MM.1S (cell line): ENCODE data around the gene TFDP1.

ENCODE experiments used
- DNase-seq: peaks from one replicate; pipeline ENCODE4 v3.0.0-alpha.2; 2015
- H2AFZ ChIP-seq: fragments of 300-600 bp; sonication (generic); 2 replicates; pipeline ENCODE4 v1.6.0; 2016; ENCODE audit warnings: antibody characterized with exemption, low read length
- H3F3A ChIP-seq: fragments of 300-600 bp; sonication (generic); 2 replicates; pipeline ENCODE4 v1.6.1; 2016; ENCODE audit warnings: mild to moderate bottlenecking, antibody characterized with exemption, low read length, moderate library complexity, mixed read lengths; ENCODE audit not compliant: insufficient read depth
- H3K27ac ChIP-seq: fragments of 300-600 bp; sonication (generic); 2 replicates; pipeline ENCODE4 v1.5.1; 2016; ENCODE audit warnings: mild to moderate bottlenecking, low read length
- H3K27me3 ChIP-seq: fragments of 300-600 bp; sonication (generic); replicated peaks from 2 replicates; pipeline ENCODE4 v1.6.0; 2016; ENCODE audit warnings: low read length; ENCODE audit not compliant: insufficient read depth
- H3K36me3 ChIP-seq: fragments of 300-600 bp; sonication (generic); replicated peaks from 2 replicates; pipeline ENCODE4 v1.6.1; 2016; ENCODE audit warnings: mild to moderate bottlenecking, low read length, mixed read lengths; ENCODE audit not compliant: insufficient read depth
- H3K4me1 ChIP-seq: fragments of 300-600 bp; sonication (generic); 2 replicates; pipeline ENCODE4 v1.6.1; 2016; ENCODE audit warnings: low read length, mixed read lengths
- H3K4me2 ChIP-seq: fragments of 300-600 bp; sonication (generic); 2 replicates; pipeline ENCODE4 v1.6.0; 2016; ENCODE audit warnings: low read depth, low read length
- H3K4me3 ChIP-seq: fragments of 300-600 bp; sonication (generic); 2 replicates; pipeline ENCODE4 v1.5.1; 2016; ENCODE audit warnings: low read length, mixed read lengths
- H3K79me2 ChIP-seq: fragments of 300-600 bp; sonication (generic); 2 replicates; pipeline ENCODE4 v1.6.1; 2016; ENCODE audit warnings: mixed run types, low read length, mixed read lengths
- H3K9ac ChIP-seq: fragments of 300-600 bp; sonication (generic); 2 replicates; pipeline ENCODE4 v1.6.1; 2016; ENCODE audit warnings: low read length, mixed read lengths
- H3K9me2 ChIP-seq: fragments of 300-600 bp; sonication (generic); replicated peaks from 2 replicates; pipeline ENCODE4 v1.6.1; 2016; ENCODE audit warnings: mild to moderate bottlenecking, low read length, mixed read lengths; ENCODE audit not compliant: insufficient read depth
- H3K9me3 ChIP-seq: fragments of 300-600 bp; sonication (generic); replicated peaks from 2 replicates; pipeline ENCODE4 v1.6.1; 2016; ENCODE audit warnings: mild to moderate bottlenecking, low read length, mixed read lengths; ENCODE audit not compliant: insufficient read depth
- H4K20me1 ChIP-seq: fragments of 300-600 bp; sonication (generic); 2 replicates; pipeline ENCODE4 v1.6.1; 2016; ENCODE audit warnings: mild to moderate bottlenecking, low read length, moderate library complexity, mixed read lengths; ENCODE audit not compliant: insufficient read depth
- EZH2 ChIP-seq: fragments of 300-600 bp; sonication (generic); optimal IDR thresholded peaks from 2 replicates; pipeline ENCODE3; 2017; ENCODE audit warnings: low read depth, mild to moderate bottlenecking, antibody characterized with exemption, low read length, mixed read lengths
- EZH2phosphoT487 ChIP-seq: fragments of 300-600 bp; sonication (generic); IDR thresholded peaks from 2 replicates; pipeline ENCODE4 v1.6.1; 2018; ENCODE audit warnings: antibody characterized with exemption, low read length
- TF ChIP-seq, protein P1 (sequence below): fragments of 300-600 bp; sonication (generic); IDR thresholded peaks from 2 replicates; pipeline ENCODE4 v1.5.1; 2016; ENCODE audit warnings: antibody characterized with exemption, low read length, mixed read lengths

TFDP1 gene

GRCh38 chr13:113567681-113568080, 16.9 kb upstream of the TFDP1 start:
- Histone ChIP-seq H3K4me3 (no peak overlapping the region), H3K9me2 (no peaks in the 10 kb centered on the region), H3K4me2 (no peak overlapping the region), H3F3A (no peaks in the 10 kb centered on the region), H3K4me1 (no peaks in the 10 kb centered on the region), H3K79me2 (no peaks in the 10 kb centered on the region), H3K9me3 (no peaks in the 10 kb centered on the region), H3K27ac (no peak overlapping the region), H3K9ac (no peak overlapping the region), H2AFZ (no peak overlapping the region), H3K27me3 (peaks cover 4% of the 10 kb centered on the region; the same call in 1 of the 2 replicates), H3K36me3 (no peaks in the 10 kb centered on the region), H4K20me1 (no peaks in the 10 kb centered on the region)
- TF ChIP-seq EZH2 (no peak), EZH2phosphoT487 (no peak)
- TF ChIP-seq, protein P1, sequence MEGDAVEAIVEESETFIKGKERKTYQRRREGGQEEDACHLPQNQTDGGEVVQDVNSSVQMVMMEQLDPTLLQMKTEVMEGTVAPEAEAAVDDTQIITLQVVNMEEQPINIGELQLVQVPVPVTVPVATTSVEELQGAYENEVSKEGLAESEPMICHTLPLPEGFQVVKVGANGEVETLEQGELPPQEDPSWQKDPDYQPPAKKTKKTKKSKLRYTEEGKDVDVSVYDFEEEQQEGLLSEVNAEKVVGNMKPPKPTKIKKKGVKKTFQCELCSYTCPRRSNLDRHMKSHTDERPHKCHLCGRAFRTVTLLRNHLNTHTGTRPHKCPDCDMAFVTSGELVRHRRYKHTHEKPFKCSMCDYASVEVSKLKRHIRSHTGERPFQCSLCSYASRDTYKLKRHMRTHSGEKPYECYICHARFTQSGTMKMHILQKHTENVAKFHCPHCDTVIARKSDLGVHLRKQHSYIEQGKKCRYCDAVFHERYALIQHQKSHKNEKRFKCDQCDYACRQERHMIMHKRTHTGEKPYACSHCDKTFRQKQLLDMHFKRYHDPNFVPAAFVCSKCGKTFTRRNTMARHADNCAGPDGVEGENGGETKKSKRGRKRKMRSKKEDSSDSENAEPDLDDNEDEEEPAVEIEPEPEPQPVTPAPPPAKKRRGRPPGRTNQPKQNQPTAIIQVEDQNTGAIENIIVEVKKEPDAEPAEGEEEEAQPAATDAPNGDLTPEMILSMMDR: no peak
- DNase-seq: no peak

- Histone ChIP-seq H3K9me2 (no peaks in the 10 kb centered on the region), H3K36me3 (no peaks in the 10 kb centered on the region), H3K9me3 (no peaks in the 10 kb centered on the region), H3F3A (no peaks in the 10 kb centered on the region), H3K4me3 (no peak overlapping the region), H3K4me1 (no peaks in the 10 kb centered on the region), H2AFZ (no peak overlapping the region), H4K20me1 (no peaks in the 10 kb centered on the region), H3K9ac (no peak overlapping the region), H3K79me2 (no peaks in the 10 kb centered on the region), H3K27ac (no peak overlapping the region), H3K27me3 (no peaks in the 10 kb centered on the region), H3K4me2 (no peak overlapping the region)
- TF ChIP-seq EZH2: no peak
- TF ChIP-seq, protein P1: no peak
- TF ChIP-seq EZH2phosphoT487: no peak
- no peak for DNase-seq
These were observed 11.5 kb upstream of the TFDP1 start for GRCh38 chr13:113573065-113573464.

DNA sequence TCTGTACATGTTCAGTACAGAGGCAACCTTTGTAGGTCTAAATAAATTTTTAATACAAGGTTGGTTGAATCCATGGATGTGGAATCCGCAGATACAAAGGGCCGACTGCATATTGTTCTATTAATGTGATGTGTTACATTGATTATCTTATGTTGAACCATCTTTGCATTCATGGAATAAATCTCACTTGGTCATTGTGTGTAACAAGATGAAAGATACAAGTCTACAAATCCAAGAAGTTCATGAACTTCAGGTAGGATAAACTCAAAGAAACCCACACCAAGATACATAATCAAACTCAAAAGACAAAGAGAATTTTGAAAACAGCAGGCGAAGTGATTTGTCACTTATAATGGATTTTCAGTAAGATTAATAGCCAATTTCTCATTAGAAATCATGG, 8.0 kb upstream of the TFDP1 start:
- DNase-seq: no peak
- Histone ChIP-seq H3F3A (no peaks in the 10 kb centered on the region), H3K79me2 (no peaks in the 10 kb centered on the region), H3K27ac (no peak overlapping the region), H2AFZ (no peak overlapping the region), H3K27me3 (no peaks in the 10 kb centered on the region), H3K4me3 (no peak overlapping the region), H3K9me2 (no peaks in the 10 kb centered on the region), H3K4me1 (no peaks in the 10 kb centered on the region), H3K4me2 (no peak overlapping the region), H4K20me1 (no peaks in the 10 kb centered on the region), H3K36me3 (no peaks in the 10 kb centered on the region), H3K9me3 (no peaks in the 10 kb centered on the region), H3K9ac (no peak overlapping the region)
- TF ChIP-seq, protein P1: no peak
- TF ChIP-seq EZH2: no peak
- no peak for TF ChIP-seq EZH2phosphoT487
